B cell (primary cell): ENCODE data around the gene SSBP2.

Source experiments
- EZH2 ChIP-seq: IDR thresholded peaks from 2 replicates; pipeline ENCODE4 v1.6.1; 2012; ENCODE audit warnings: borderline replicate concordance, low read depth, mild to moderate bottlenecking, moderate library complexity, low read length; ENCODE audit not compliant: insufficient read depth, poor library complexity, severe bottlenecking
- TF ChIP-seq, protein P1 (sequence below): fragments of 200-600 bp; IDR thresholded peaks from one replicate; pipeline ENCODE4 v1.8.0; 2022; ENCODE audit warnings: antibody characterized with exemption, mild to moderate bottlenecking

DNA sequence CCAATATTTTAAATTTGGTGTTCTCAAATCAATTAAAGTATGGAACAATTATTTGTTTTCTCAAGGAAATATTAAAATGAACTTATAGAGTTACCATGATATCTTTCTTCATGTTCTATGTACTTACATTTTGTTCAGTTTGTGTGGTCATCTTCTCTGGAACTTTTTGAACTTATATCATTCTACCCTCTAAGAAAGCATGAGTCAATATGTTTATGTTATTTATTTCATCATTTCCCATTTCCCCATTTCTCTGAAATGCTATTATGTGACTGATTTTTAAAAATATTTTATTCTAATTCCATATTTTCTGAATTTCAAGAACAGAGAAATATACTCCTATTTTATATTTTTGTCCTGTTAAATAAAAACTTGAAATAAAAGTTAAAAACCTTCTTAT is 233.4 kb downstream of the SSBP2 start:
- TF ChIP-seq, protein P1, sequence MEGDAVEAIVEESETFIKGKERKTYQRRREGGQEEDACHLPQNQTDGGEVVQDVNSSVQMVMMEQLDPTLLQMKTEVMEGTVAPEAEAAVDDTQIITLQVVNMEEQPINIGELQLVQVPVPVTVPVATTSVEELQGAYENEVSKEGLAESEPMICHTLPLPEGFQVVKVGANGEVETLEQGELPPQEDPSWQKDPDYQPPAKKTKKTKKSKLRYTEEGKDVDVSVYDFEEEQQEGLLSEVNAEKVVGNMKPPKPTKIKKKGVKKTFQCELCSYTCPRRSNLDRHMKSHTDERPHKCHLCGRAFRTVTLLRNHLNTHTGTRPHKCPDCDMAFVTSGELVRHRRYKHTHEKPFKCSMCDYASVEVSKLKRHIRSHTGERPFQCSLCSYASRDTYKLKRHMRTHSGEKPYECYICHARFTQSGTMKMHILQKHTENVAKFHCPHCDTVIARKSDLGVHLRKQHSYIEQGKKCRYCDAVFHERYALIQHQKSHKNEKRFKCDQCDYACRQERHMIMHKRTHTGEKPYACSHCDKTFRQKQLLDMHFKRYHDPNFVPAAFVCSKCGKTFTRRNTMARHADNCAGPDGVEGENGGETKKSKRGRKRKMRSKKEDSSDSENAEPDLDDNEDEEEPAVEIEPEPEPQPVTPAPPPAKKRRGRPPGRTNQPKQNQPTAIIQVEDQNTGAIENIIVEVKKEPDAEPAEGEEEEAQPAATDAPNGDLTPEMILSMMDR = no peak
- TF ChIP-seq EZH2 = no peak
